NCI-H146 treated with DMSO at 0.1 percent for 48 hours (cell line): ENCODE data around the gene DICER1.

ENCODE experiments used
- DNase-seq: peaks from one replicate; lab custom pipeline; 2025; ENCODE audit not compliant: unreplicated experiment; lab: John Stamatoyannopoulos, UW

Gene DICER1

GRCh38 chr14:95126906-95127530 lies 30.3 kb downstream of the DICER1 start:
- no peak for DNase-seq

- DNase-seq: no peak
Observed at GRCh38 chr14:95125915-95126314, 31.4 kb downstream of the DICER1 start.

DNA sequence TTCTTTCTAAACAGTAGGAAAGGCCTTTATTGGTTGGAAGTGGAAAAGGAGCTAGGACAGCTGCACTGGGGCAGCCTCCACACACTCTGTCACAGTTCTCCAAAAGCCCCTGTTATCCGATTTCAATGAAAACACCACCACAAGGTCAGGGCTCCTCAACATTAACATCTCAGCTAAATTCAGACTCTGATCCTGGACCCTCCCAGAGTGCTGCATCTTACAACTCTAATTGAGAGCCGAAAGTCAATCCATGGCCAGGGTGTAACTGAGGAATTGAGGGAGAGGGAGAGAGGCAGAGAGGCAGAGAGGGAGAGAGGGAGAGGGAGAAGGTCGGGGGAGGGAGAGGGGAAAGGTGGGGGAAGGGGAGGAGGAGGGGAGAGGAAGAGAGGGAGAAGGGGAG lies 32.1 kb downstream of the DICER1 start:
- DNase-seq: no peak

DNA sequence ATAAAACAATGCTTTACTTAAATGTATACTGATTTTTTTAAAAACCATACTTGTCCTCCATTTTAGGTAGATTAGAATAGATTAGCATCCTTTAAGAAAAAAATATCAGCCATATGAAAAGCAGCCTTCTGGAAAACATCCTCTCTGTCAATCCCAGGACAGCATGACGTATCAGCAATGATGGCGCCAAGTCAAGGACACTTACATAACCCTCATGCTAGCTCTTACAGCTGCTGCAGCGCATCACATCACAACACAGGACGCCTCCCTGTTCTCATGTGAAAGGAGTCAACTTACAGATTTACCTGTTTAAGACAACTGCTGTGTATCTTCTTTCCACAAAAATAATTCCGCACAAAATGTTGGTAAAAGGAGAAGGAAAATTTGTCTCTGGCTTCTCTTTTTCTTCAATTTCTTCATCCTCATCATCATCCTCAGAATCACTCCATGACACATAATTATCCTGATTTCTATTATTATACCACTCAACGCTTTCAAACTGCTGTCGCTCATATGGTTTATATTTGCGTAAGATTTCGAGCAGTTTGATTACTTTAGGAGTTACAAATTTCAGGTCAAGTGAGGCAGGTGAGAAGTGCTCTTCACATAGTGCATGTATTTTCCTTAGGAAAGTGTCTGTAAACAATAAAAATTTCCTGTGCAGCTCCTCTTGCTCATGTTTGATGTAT lies 33.3 kb downstream of the DICER1 start:
- DNase-seq: no peak

GRCh38 chr14:95122621-95122945 lies 34.7 kb downstream of the DICER1 start:
- DNase-seq: no peak

GRCh38 chr14:95121911-95122620 lies 35.3 kb downstream of the DICER1 start:
- no peak for DNase-seq

DNA sequence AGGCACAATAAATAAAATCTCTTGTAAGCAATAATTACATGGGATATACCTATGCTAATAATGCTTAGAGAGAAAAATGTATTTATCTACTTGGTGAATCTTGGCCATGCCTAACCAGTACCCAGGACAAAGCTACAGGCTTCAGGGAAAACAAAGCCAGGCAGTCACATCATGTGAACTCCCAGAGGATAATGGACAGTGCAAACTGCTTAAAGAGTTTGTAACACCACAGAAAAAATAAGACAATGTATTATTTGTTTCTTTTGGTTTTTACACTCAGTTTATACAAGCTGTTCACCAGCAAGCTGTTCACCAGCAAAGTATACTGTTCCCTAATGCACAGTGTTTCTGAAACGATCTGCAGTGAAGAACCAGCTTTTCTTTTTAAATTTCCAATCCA lies 38.0 kb downstream of the DICER1 start:
- DNase-seq: no peak

DNA sequence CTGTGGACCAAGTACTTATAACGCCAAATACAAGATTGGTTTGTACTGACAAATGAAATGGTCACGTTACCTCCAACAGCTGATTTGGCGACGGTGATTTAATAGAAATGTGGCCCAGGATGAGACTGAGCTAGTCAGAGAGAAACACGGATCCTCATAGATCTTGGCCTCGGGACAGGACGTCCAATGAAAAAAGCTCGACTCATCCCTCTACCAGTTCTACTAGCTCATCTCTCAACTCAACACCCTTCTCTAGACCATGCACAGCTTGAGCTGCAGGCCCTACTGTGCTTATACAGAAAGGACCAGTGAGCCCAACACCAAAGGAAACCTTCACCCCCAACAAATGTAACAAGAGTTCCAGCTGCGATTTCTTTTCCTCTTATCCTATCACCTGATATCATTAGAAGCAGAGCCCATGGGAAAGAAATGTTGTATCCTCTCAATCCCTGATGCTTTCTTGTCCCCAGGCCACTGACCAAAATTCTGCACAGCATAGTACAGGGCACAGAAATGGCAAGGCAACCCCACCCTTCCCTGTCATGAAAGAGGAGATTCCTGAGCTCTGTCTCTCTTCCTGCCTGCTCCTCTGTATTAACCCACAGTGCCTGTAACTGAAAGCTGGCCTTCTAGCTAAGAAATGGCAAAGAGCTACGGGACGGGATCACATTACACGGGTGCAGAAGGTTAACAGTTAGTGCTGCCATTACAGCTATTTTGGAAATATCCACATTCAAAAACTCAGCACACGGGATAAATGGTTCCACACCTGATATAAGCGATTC lies 39.2 kb downstream of the DICER1 start:
- DNase-seq: no peak

DNA sequence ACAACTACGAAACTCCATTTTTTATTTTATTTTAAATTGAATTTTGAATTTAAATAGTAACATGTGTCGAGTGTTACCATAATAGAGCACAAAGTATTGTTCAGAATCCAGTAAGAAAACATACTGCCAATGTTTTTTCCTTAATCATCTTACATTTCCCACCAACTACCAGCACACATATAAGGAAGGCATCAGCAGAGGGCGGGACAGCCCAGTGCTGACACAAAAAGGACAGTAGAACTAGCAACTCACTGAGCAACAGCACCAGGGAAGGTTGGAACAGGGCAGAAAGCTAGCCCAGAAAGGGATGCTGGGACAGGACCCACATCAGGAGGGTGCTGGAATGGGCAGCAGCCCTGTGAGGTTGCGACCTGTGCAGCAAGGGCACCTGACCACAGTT lies 43.9 kb downstream of the DICER1 start:
- no peak for DNase-seq

- DNase-seq: no peak
Observed at GRCh38 chr14:95111507-95112164, 45.7 kb downstream of the DICER1 start.

- DNase-seq: no peak
Observed at GRCh38 chr14:95110178-95110577, 47.2 kb downstream of the DICER1 start.

GRCh38 chr14:95107711-95108110 lies 49.6 kb downstream of the DICER1 start:
- DNase-seq: no peak

DNA sequence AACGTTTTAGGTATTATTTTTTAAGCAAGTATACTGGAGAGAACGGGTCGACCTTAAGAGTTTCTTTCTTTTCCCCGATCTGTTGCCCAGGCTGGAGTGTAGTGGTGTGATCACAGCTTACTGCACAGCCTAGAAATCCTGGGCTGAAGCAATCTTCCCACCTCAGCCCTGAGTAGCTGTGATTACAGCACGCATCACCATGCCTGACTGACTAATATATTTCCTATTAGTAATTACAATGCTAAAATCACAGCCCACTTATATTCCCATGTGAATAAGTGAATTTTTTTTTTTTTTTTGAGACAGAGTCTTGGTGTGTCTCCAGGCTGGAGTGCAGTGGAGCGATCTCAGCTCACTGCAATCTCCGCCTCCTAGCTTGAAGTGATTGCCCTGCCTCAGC lies 50.4 kb downstream of the DICER1 start:
- no peak for DNase-seq

DNA sequence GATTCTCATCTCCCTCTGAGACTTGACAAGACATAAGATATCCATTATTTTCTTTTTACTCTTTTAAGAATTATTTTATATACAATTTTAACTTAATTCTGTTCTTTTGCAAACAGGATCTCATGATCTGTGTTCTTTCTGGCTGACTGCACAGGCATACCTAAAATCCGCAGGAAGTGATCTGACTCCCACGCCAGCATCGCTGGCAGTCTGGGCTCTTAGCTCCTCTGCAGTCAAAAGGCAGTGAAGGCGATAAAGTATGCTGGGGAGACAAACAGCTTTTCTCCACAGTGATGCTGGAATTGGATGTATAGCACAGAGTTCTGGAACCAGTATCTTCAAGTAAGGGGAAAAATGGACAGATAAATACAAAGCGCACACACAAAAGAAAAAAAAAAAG lies 52.4 kb downstream of the DICER1 start:
- DNase-seq: no peak

GRCh38 chr14:95102680-95103044 lies 54.7 kb downstream of the DICER1 start:
- no peak for DNase-seq

- no peak for DNase-seq
Observed at GRCh38 chr14:95101736-95102679, 55.3 kb downstream of the DICER1 start.

GRCh38 chr14:95098984-95099599 lies 58.2 kb downstream of the DICER1 start:
- no peak for DNase-seq

DNA sequence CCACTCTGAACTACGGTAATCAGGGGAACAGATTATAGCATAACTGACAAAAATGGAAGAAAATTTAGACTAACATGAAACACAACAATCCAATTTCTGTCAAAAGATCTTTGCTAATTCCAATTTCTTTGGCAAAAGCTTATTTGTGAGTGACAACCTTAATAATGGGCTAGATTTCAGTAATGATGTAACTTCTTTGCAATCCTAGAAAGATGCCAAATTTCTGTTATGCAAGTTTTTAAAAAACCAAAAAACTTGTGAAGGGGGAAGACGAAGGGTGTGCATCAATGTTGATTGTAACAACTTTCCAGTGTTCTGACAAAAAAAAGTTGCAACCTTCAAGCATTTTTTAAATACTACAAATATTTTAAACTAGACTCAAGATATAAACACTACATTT lies 59.9 kb downstream of the DICER1 start:
- DNase-seq: no peak

DNA sequence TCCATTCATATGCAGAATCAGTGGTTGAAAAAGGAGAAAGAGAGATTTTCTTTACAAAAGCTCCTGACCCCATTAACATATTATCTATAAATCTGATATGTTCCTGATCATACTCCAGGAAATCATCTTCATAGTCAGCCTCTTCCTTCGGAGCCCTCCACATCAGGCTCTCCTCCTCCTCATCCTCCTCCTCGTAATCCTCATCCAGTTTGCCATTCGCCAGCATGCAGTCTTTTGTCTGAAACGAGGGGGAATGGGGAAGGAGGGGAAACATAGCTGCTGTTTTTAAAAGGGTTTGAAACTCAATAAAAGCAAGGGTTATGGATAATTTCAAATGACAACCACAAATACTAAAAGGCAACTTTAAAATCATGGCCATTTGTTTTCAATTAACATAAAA lies 60.9 kb downstream of the DICER1 start:
- DNase-seq: no peak

DNA sequence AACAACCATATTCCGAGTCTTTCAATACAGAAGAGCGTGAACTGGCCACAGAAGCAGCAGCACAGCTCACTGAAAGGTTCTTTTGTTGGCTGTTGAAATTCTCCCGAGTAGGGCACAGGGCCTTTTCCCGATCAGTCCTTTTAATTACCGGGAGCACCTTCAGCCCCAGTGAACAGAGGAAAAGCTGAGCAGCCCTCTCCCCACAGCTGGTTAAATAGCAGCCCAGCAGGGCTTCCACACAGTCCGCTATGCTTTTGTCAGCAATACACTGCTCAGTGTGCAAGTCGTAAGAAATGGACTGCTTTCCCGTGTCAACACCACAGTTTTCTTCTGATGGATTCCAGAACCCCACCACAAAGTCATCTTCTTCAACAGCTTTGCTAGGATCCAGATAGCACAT lies 61.3 kb downstream of the DICER1 start:
- DNase-seq: no peak
